Mucosa of descending colon (tissue), 3 donors: ENCODE measurements around the gene TSN. TPM values are rescaled to one million over a fixed set of nuclear protein-coding genes. Genes with fewer than 3 reads are reported as not detected.

Experiments used
- ATAC-seq: fragments of 200-7000 bp; cut with Tn5 transposase; one replicate; pipeline ENCODE4 v1.9.1; 2020; ENCODE audit warnings: mild to moderate bottlenecking, moderate library complexity
- DNase-seq, 3 donors: peaks; one replicate each; pipeline ENCODE4 v3.0.0-alpha.2; 2020
- H3K36me3 ChIP-seq: fragments of 200-600 bp; one replicate; pipeline ENCODE4 v1.8.0; 2021; ENCODE audit warnings: low read depth, mild to moderate bottlenecking
- H3K4me1 ChIP-seq: fragments of 200-600 bp; one replicate; pipeline ENCODE4 v1.8.0; 2021; ENCODE audit warnings: low read depth, mild to moderate bottlenecking
- H3K4me3 ChIP-seq: fragments of 200-600 bp; one replicate; pipeline ENCODE4 v1.8.0; 2021; ENCODE audit warnings: mild to moderate bottlenecking
- H3K9me3 ChIP-seq: fragments of 200-600 bp; one replicate; pipeline ENCODE4 v1.8.0; 2021; ENCODE audit warnings: mild to moderate bottlenecking
- intact Hi-C, 2 donors: fragments of 100-400 bp; cut with DNase I in 1 of 2; cut with micrococcal nuclease in 1 of 2; formaldehyde crosslinking; loops; one replicate each; pipeline versions ENCODE4 v1.11.0 to v1.11.1; 2022; cut with DNase I, micrococcal nuclease
- total RNA-seq, 3 donors: library from RNA; stranded (reverse); fragmentation: NEBNext Ultra II Directional in 2 of 3; extraction: Animal tissue kit (Norgen Biotek cat#: 25700) in 2 of 3; gene quantifications; one replicate each; pipeline versions ENCODE4 v1.2.1 to v1.2.4, GENCODE V29; 2021 to 2023
- TF ChIP-seq, protein P1 (sequence below): fragments of 200-600 bp; IDR thresholded peaks from one replicate; pipeline ENCODE4 v1.8.0; 2022; ENCODE audit warnings: antibody characterized with exemption, mild to moderate bottlenecking
- donor health status: DM: no; HTN: no; CAD: no; lungs with moderate emphysema.
- donor health status: DM: no; HTN: no; CAD: no.
- donor health status: DM: no; HTN: yes; CAD: no.

The TSN gene
- total RNA-seq, 3 donors from 2014 or later: 45.9 to 52.4 (median 47.3) TPM

- ATAC-seq (no peak), DNase-seq (no peak)
- Histone ChIP-seq H3K9me3 (peaks cover 5% of the 10 kb centered on the region), H3K36me3 (no peaks in the 10 kb centered on the region), H3K4me1 (no peaks in the 10 kb centered on the region), H3K4me3 (no peak overlapping the region)
- TF ChIP-seq, protein P1, sequence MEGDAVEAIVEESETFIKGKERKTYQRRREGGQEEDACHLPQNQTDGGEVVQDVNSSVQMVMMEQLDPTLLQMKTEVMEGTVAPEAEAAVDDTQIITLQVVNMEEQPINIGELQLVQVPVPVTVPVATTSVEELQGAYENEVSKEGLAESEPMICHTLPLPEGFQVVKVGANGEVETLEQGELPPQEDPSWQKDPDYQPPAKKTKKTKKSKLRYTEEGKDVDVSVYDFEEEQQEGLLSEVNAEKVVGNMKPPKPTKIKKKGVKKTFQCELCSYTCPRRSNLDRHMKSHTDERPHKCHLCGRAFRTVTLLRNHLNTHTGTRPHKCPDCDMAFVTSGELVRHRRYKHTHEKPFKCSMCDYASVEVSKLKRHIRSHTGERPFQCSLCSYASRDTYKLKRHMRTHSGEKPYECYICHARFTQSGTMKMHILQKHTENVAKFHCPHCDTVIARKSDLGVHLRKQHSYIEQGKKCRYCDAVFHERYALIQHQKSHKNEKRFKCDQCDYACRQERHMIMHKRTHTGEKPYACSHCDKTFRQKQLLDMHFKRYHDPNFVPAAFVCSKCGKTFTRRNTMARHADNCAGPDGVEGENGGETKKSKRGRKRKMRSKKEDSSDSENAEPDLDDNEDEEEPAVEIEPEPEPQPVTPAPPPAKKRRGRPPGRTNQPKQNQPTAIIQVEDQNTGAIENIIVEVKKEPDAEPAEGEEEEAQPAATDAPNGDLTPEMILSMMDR: no peak
- intact Hi-C loops: no loop called here
These were observed 36.4 kb downstream of the TSN start for GRCh38 chr2:121791801-121792221.

DNA sequence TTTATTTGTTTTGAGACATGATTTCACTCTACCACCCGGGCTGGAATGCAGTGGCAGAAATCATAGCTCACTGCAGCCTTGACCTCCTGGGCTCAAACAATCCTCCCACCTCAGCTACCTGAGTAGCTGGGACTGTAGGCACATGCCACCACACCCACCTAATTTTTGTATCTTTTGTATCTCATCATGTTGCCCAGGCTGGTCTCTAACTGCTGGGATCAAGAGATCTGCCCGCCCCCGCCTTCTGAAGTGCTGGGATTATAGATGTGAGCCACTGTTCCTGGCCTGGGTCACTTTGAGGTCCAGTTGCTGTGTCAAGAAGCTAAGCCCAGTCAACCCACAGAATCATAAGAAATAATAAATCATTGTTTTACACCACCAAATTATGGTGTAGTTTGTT, 38.4 kb downstream of the TSN start:
- intact Hi-C loops: no loop called here
- DNase-seq: no peak
- Histone ChIP-seq H3K4me3 (no peak overlapping the region), H3K9me3 (no peaks in the 10 kb centered on the region), H3K36me3 (no peaks in the 10 kb centered on the region), H3K4me1 (no peaks in the 10 kb centered on the region)
- TF ChIP-seq, protein P1: no peak
- no peak for ATAC-seq

- no peak overlapping the region for H3K4me3 ChIP-seq
- intact Hi-C loops: no loop called here
- no peaks in the 10 kb centered on the region for H3K36me3 ChIP-seq
- TF ChIP-seq, protein P1: no peak
- no peak for DNase-seq
- no peak for ATAC-seq
- H3K4me1 ChIP-seq: no peaks in the 10 kb centered on the region
- H3K9me3 ChIP-seq: no peaks in the 10 kb centered on the region
These were observed 38.8 kb downstream of the TSN start for GRCh38 chr2:121794233-121794632.

- H3K4me3 ChIP-seq: no peak overlapping the region
- H3K36me3 ChIP-seq: no peaks in the 10 kb centered on the region
- no peaks in the 10 kb centered on the region for H3K9me3 ChIP-seq
- no peaks in the 10 kb centered on the region for H3K4me1 ChIP-seq
- ATAC-seq (no peak), DNase-seq (no peak)
- TF ChIP-seq, protein P1: no peak
- intact Hi-C loops: no loop called here
These were observed 40.8 kb downstream of the TSN start for GRCh38 chr2:121796239-121796638.

GRCh38 chr2:121798617-121799016, 43.2 kb downstream of the TSN start:
- ATAC-seq: no peak
- no peak overlapping the region for H3K4me3 ChIP-seq
- H3K36me3 ChIP-seq: no peaks in the 10 kb centered on the region
- TF ChIP-seq, protein P1: no peak
- intact Hi-C loops: no loop called here
- no peaks in the 10 kb centered on the region for H3K9me3 ChIP-seq
- no peaks in the 10 kb centered on the region for H3K4me1 ChIP-seq
- DNase-seq: no peak

GRCh38 chr2:121801916-121802315, 46.5 kb downstream of the TSN start:
- H3K36me3 ChIP-seq: no peaks in the 10 kb centered on the region
- H3K4me1 ChIP-seq: no peaks in the 10 kb centered on the region
- intact Hi-C loops: no loop called here
- DNase-seq: no peak
- ATAC-seq: no peak
- TF ChIP-seq, protein P1: no peak
- H3K9me3 ChIP-seq: no peaks in the 10 kb centered on the region
- no peak overlapping the region for H3K4me3 ChIP-seq
